C4-2B (cell line): Measurements from ENCODE around the gene ZMYND15.

Source experiments
- H3K27ac ChIP-seq: fragments of 450-650 bp; 2 replicates; pipeline ENCODE4 v1.5.1; 2017
- ZFX ChIP-seq: fragments of 450-650 bp; IDR thresholded peaks from 2 replicates; pipeline ENCODE4 v1.6.1; 2017
- TF ChIP-seq, protein P1 (sequence below): fragments of 450-650 bp; conservative IDR thresholded peaks from 2 replicates; pipeline ENCODE4 v1.5.1; 2017; ENCODE audit warnings: mild to moderate bottlenecking

ZMYND15 gene

GRCh38 chr17:4744999-4745969 lies 5.7 kb downstream of the ZMYND15 start:
- H3K27ac ChIP-seq = no peak overlapping the region
- TF ChIP-seq, protein P1, sequence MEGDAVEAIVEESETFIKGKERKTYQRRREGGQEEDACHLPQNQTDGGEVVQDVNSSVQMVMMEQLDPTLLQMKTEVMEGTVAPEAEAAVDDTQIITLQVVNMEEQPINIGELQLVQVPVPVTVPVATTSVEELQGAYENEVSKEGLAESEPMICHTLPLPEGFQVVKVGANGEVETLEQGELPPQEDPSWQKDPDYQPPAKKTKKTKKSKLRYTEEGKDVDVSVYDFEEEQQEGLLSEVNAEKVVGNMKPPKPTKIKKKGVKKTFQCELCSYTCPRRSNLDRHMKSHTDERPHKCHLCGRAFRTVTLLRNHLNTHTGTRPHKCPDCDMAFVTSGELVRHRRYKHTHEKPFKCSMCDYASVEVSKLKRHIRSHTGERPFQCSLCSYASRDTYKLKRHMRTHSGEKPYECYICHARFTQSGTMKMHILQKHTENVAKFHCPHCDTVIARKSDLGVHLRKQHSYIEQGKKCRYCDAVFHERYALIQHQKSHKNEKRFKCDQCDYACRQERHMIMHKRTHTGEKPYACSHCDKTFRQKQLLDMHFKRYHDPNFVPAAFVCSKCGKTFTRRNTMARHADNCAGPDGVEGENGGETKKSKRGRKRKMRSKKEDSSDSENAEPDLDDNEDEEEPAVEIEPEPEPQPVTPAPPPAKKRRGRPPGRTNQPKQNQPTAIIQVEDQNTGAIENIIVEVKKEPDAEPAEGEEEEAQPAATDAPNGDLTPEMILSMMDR = no peak
- no peak for TF ChIP-seq ZFX

- no peak overlapping the region for H3K27ac ChIP-seq
- TF ChIP-seq ZFX = no peak
- TF ChIP-seq, protein P1 = no peak
These were observed 8.2 kb downstream of the ZMYND15 start for GRCh38 chr17:4747847-4748246.

- TF ChIP-seq ZFX = no peak
- TF ChIP-seq, protein P1 = no peak
- H3K27ac ChIP-seq = no peak overlapping the region
These were observed 9.1 kb downstream of the ZMYND15 start for GRCh38 chr17:4748686-4749085.

- no peak for TF ChIP-seq ZFX
- TF ChIP-seq, protein P1 = no peak
- H3K27ac ChIP-seq = no peak overlapping the region
These were observed 11.0 kb downstream of the ZMYND15 start for GRCh38 chr17:4750606-4751005.

DNA sequence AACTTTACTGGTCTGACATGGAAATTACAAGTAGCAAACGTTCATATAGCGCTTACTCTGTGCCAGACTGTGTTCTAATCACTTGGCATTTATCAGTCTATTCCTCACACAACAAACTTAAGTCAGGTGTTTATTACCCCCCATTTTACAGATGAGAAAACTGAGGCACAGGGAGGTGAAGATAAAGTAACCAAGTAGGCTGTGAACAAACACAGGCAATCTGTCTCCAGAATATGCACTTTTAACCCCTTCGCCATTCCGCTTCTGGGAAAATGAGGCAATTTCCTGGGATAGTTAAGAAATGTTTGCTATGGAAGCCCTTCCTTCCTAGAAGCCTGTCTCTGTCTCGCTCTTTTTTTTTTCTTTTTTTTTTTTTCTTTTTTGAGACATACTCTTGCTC lies 12.3 kb downstream of the ZMYND15 start:
- no peak overlapping the region for H3K27ac ChIP-seq
- no peak for TF ChIP-seq ZFX
- TF ChIP-seq, protein P1 = no peak

DNA sequence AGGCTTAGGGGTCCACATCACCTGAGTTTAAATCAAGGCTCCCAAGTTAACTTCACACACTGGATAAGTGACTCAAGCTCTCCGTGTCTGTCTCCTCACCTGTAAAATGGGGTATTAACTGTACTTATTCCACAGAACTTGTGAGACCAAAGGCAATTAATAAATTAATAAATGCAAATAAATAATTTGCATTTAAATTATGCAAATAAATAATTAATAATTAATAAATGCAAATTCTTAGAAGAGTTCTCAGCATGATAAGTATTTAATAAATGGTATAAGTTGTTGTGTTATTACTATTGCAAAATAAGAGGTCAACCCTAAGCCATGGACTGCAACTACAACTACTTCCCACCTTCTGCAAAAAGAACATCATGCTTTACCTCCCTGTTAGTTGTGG lies 13.8 kb downstream of the ZMYND15 start:
- TF ChIP-seq, protein P1 = no peak
- TF ChIP-seq ZFX = no peak
- no peak overlapping the region for H3K27ac ChIP-seq

DNA sequence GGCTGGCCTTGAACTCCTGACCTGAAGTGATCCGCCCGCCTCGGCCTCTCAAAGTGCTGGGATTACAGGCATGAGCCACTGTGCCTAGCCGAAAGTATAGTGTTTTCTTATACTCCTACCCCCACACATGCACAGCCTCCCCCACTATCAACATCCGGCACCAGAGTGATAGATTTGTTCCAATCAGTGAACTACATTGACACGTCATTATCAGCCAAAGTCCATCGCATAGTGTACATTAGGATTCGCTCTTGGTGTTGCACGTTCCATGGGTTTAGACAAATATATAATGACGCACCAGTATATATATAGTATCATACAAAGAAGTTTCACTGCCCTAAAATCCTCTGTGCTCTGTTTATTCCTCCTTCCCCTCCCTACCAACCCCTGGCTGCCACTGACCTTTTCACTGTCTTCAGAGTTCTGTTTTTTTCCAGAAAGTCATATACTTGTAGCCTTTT lies 20.2 kb downstream of the ZMYND15 start:
- no peak overlapping the region for H3K27ac ChIP-seq
- TF ChIP-seq ZFX = no peak

GRCh38 chr17:4764595-4764994 lies 25.0 kb downstream of the ZMYND15 start:
- H3K27ac ChIP-seq = no peak overlapping the region
- TF ChIP-seq, protein P1 = no peak
- no peak for TF ChIP-seq ZFX
